Fibroblast of peridontal ligament (primary cell): ENCODE data around the gene CMYA5.
"Not testable (repeated sequence)": the region's sequence is repeated elsewhere in the genome, so short reads cannot be mapped to it uniquely, and the experiment has no call there.

Source experiments
- DNase-seq: peaks from one replicate; pipeline ENCODE4 v3.0.0-alpha.2; 2010; ENCODE audit errors: extremely low read depth

Gene CMYA5

GRCh38 chr5:79702606-79703380 is 13.2 kb downstream of the CMYA5 start:
- DNase-seq = peak; percentile 57

DNA sequence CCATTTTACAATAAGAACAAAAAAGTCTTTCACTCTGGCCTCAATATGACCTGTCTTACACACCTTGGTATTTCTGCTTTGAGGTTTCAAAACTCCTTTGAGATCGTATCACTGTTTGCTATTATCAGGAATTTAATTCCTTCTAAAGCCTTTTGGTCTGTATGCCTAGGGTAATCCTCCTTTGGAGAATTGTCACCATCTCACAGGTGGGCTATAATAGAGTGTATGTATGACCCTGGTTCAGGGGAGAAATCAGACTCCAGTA is 13.7 kb downstream of the CMYA5 start:
- no peak for DNase-seq

- DNase-seq = no peak
These were observed 14.9 kb downstream of the CMYA5 start for GRCh38 chr5:79704553-79704952.

DNA sequence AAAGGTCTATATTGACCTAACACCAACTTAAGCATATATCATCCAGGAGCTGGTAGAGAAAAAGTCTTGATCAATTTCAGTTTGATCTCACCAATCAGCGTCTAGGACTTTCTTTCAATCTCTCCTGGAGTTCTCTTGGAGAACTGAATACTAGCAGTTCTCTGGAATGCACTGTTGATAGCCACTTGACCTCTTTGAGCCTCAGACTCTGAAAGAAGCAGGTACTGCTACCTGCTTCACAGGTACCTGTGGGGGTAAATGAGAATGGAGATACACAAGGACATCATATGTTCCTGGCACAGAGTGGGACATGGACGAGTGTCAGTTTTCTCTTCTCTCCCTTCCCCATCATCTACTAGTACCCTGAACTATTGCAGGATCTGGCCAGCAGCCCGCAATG is 16.0 kb downstream of the CMYA5 start:
- DNase-seq = no peak

GRCh38 chr5:79706317-79706716 is 16.7 kb downstream of the CMYA5 start:
- not testable (repeated sequence) for DNase-seq

GRCh38 chr5:79707535-79707934 is 17.9 kb downstream of the CMYA5 start:
- no peak for DNase-seq

GRCh38 chr5:79712741-79713140 is 23.1 kb downstream of the CMYA5 start:
- DNase-seq = no peak

GRCh38 chr5:79713727-79714126 is 24.1 kb downstream of the CMYA5 start:
- no peak for DNase-seq

GRCh38 chr5:79716839-79717238 is 27.2 kb downstream of the CMYA5 start:
- DNase-seq = no peak

DNA sequence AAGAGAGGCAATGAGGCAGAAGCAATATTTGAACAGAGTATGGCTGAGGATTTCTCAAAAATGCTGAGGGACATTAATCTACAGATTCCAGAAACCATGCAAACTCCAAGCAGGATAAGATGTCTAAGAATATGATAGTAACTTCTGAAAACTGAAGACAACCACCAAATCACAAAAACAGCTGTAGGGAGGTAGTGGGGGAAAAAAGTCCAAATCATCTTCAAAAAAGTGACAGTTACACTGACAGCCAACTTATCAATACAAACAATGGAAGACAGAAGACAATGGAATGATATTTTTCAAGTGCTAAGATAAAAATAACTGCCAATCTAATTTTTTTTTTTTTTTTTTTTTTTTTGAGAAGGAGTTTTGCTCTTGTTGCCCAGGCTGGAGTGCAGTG is 30.5 kb downstream of the CMYA5 start:
- DNase-seq = no peak

DNA sequence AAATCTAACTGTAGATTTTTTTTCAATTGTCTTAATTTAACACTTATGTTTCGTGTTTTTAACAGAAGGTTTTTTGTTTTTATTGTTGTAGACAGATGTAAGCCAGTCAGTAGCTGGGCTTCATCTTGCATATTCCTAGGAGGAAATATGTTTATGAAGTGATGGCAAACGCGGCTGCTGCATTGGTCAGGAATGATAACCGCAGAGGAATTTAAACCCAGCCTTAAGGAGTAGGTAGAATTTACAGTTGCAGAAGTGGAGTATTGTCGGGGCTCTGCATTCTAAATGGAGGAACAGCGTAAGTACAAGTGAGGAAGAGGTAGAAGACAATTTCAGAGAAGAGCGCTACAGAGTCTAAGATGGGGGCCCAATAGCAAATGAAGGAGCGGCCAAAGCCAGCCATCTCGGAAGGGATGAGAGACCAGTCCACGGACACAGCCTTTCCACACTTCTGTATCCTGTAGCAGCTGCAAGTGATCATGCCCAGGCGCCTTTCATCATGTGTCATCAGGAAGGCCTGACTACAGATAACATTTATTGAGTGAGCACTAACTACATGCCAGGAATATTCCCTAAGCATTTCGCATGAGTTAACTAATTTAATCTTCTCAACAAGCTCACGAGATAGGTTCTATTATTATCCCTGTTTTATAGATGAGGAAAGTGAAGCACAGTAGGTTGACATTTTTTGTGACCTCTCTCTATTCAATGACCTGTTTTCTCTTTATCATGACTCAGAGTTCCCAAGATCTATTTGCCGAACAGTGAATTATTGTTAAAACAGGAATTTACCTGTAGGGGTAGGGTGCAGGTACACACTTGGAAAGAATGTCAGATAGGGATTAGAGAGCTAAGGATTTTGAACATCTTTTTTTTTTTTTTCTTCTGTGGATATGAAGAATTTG is 38.1 kb downstream of the CMYA5 start:
- no peak for DNase-seq

DNA sequence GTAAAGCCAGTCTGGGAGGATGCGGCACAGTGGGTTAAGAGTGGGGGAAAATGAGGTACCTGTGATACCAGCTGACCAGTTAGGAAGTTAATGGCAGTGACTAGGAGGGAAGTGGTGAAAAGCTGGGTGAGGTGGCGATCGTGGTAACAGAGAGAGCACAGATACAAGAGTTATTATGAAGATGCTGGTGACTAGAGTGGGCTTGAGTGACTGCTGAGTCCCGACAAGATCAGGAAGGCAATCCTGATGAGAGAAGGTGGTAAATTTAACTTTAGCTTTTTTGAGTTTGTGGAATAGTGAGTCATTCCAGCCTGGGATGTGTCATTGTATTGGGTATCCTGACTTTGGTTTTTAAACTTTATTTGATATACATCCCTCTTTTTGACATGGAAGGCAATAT is 38.8 kb downstream of the CMYA5 start:
- DNase-seq = peak; percentile 9

GRCh38 chr5:79729679-79730078 is 40.0 kb downstream of the CMYA5 start:
- DNase-seq = no peak

GRCh38 chr5:79730564-79730963 is 40.9 kb downstream of the CMYA5 start:
- no peak for DNase-seq

- no peak for DNase-seq
These were observed 42.1 kb downstream of the CMYA5 start for GRCh38 chr5:79731775-79732174.

- no peak for DNase-seq
These were observed 47.2 kb downstream of the CMYA5 start for GRCh38 chr5:79736528-79737514.

- DNase-seq = no peak
These were observed 48.7 kb downstream of the CMYA5 start for GRCh38 chr5:79738349-79738748.

DNA sequence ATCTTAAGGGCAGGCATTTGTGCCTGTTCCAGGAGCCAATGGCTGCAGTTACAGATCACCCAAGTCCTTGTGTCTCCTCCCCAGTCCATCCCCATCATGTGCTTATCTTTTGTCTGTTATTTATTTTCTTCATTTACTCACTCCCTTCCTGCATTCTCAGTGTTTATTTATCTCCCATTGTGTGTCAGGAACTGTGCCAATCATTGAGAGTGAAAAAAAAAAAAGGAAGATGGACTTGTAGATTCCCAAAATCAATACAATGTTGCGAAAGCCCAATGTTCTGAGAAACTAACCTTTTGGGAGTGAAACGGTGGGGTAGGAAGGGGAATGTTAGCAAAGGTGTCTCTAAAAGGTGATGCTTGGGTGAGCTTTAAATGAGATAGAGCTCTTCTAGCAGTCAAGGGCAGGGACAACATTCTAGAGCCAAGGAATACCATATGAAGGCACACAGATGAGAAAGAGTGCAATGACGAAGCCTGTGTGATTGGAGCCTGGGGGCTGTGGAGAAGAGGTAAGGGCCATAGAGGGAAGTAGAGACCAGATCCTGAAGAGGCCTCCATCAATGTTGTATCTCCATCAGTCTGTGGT is 53.0 kb downstream of the CMYA5 start:
- DNase-seq = no peak

- peak; percentile 38 for DNase-seq
These were observed 54.4 kb downstream of the CMYA5 start for GRCh38 chr5:79743846-79744605.

GRCh38 chr5:79745255-79745654 is 55.6 kb downstream of the CMYA5 start:
- no peak for DNase-seq
